K562 (cell line): ENCODE measurements around the gene STK25. TPM values are rescaled to one million over a fixed set of nuclear protein-coding genes. Genes with fewer than 3 reads are reported as not detected.

ENCODE experiments used
- ATAC-seq: fragments of 200-7000 bp; cut with Tn5 transposase; 3 replicates; pipeline ENCODE4 v1.9.1; 2020; ENCODE audit warnings: moderate library complexity
- BruUV-seq: library from RNA; stranded (reverse); fragments of 400-500 nt; replicated peaks from 2 replicates; lab custom pipeline; 2021; lab: Mats Ljungman, UMichigan
- CTCF ChIA-PET: fragments of 300-600 bp; formaldehyde crosslinking; extraction: SDS; loops from one replicate; lab custom pipeline; 2021; ENCODE audit warnings: low intra/inter-chr PET ratio; lab: Yijun Ruan, JAX
- POLR2A ChIA-PET: fragments of 300-600, 350-650 bp; sonication (Branson Sonifier 250); formaldehyde crosslinking; extraction: SDS; loops from one replicate; lab custom pipeline; 2021; ENCODE audit warnings: antibody characterized with exemption, inconsistent platforms; lab: Yijun Ruan, JAX
- DNase-seq, 4 experiments: peaks; one replicate each; pipeline versions ENCODE4 v3.0.0 to v3.0.0-alpha.2; 2011 to 2018; ENCODE audit warnings: low spot score in 3 of 4, mixed read lengths in 3 of 4; ENCODE audit errors: extremely low read depth in 1 of 4
- FAIRE-seq: peaks from 2 replicates; lab custom pipeline; 2011; peaks lifted over from hg19 to GRCh38; lab: Jason Lieb, UNC
- H2AFZ ChIP-seq: 2 replicates; pipeline ENCODE4 v1.6.0; 2011; ENCODE audit warnings: low read depth, low read length, control low read depth, inconsistent platforms
- H3K27ac ChIP-seq: fragments of 200-600 bp; 3 replicates; pipeline ENCODE4 v1.8.0; 2011; ENCODE audit warnings: low read depth, mild to moderate bottlenecking, control low read depth, inconsistent platforms, low read length, moderate library complexity, mixed read lengths; ENCODE audit errors: extremely low read depth
- H3K27me3 ChIP-seq, 2 experiments: fragments of 300-600 bp in 1 of 2; 2 replicates in 1 of 2; 3 replicates in 1 of 2; pipeline versions ENCODE4 v1.6.0 to v1.8.0; 2011; ENCODE audit warnings: inconsistent platforms in 2 of 2, low read length in 2 of 2, mild to moderate bottlenecking in 1 of 2, mixed read lengths in 1 of 2, moderate library complexity in 1 of 2; ENCODE audit not compliant: control insufficient read depth in 2 of 2, insufficient read depth in 2 of 2
- H3K36me3 ChIP-seq: fragments of 300-600 bp; 3 replicates; pipeline ENCODE4 v1.8.0; 2011; ENCODE audit warnings: mild to moderate bottlenecking, low read length, inconsistent platforms; ENCODE audit not compliant: control insufficient read depth, insufficient read depth
- H3K4me1 ChIP-seq, 2 experiments: fragments of 200-600 bp in 1 of 2; replicated peaks in 1 of 2; 2 replicates in 1 of 2; 3 replicates in 1 of 2; pipeline versions ENCODE4 v1.5.1 to v1.8.0; 2011; ENCODE audit warnings: inconsistent platforms in 2 of 2, low read length in 2 of 2, mild to moderate bottlenecking in 1 of 2, mixed read lengths in 1 of 2, moderate library complexity in 1 of 2; ENCODE audit not compliant: control insufficient read depth in 2 of 2, insufficient read depth in 2 of 2
- H3K4me2 ChIP-seq: 2 replicates; pipeline ENCODE4 v1.6.1; 2011; ENCODE audit warnings: low read length, control low read depth, inconsistent platforms, mixed read lengths; ENCODE audit not compliant: insufficient read depth
- H3K4me3 ChIP-seq: fragments of 200-600 bp; sonication (generic), shearing (Covaris generic); 2 replicates; pipeline ENCODE4 v1.5.1; 2016; ENCODE audit warnings: control low read depth, inconsistent platforms
- H3K79me2 ChIP-seq: fragments of 200-600 bp; 3 replicates; pipeline ENCODE4 v1.8.0; 2011; ENCODE audit warnings: low read length, inconsistent platforms; ENCODE audit not compliant: control insufficient read depth, insufficient read depth
- H3K9ac ChIP-seq, 2 experiments: 2 replicates each; pipeline versions ENCODE4 v1.6.0 to v1.6.1; 2011; ENCODE audit warnings: low read depth in 2 of 2, low read length in 2 of 2, control low read depth in 1 of 2, inconsistent platforms in 1 of 2, mild to moderate bottlenecking in 1 of 2, mixed read lengths in 1 of 2; ENCODE audit not compliant: insufficient read depth in 1 of 2
- H3K9me1 ChIP-seq: one replicate; pipeline ENCODE4 v1.6.0; 2011; ENCODE audit warnings: inconsistent platforms, mild to moderate bottlenecking, low read length, moderate library complexity; ENCODE audit not compliant: control insufficient read depth, insufficient read depth
- H3K9me3 ChIP-seq: replicated peaks from 2 replicates; pipeline ENCODE4 v1.5.1; 2011; ENCODE audit warnings: low read depth, low read length, inconsistent platforms; ENCODE audit not compliant: control insufficient read depth, insufficient read depth
- H4K20me1 ChIP-seq: replicated peaks from 2 replicates; pipeline ENCODE4 v1.6.1; 2011; ENCODE audit warnings: low read length, inconsistent platforms, mixed read lengths; ENCODE audit not compliant: control insufficient read depth, insufficient read depth
- ELF1 ChIP-seq: fragments of 200-800 bp; sonication (Bioruptor generic); IDR thresholded peaks from 2 replicates; pipeline ENCODE4 v1.6.1; 2016; ENCODE audit warnings: missing genetic modification characterization, missing compliant biosample characterization
- HDAC8 ChIP-seq: fragments of 450-650 bp; IDR thresholded peaks from 2 replicates; pipeline ENCODE4 v1.6.1; 2016; ENCODE audit warnings: mild to moderate bottlenecking, missing genetic modification characterization, moderate library complexity, missing compliant biosample characterization
- HMGXB4 ChIP-seq: sonication (generic); formaldehyde crosslinking; IDR thresholded peaks from 2 replicates; pipeline ENCODE4 v1.8.1; 2023; ENCODE audit warnings: mild to moderate bottlenecking, missing genetic modification reagents
- POLR2B ChIP-seq: fragments of 450-650 bp; IDR thresholded peaks from 2 replicates; pipeline ENCODE4 v1.6.1; 2018; ENCODE audit warnings: low read depth; ENCODE audit not compliant: partially characterized antibody
- RERE ChIP-seq: sonication (generic); formaldehyde crosslinking; IDR thresholded peaks from 2 replicates; pipeline ENCODE4 v1.8.0; 2023; ENCODE audit warnings: missing genetic modification reagents, mild to moderate bottlenecking, borderline replicate concordance
- SAFB2 ChIP-seq: fragments of 200-400 bp; formaldehyde crosslinking; IDR thresholded peaks from 2 replicates; pipeline ENCODE4 v1.6.1; 2018; ENCODE audit warnings: borderline replicate concordance, low read length, low read depth, moderate library complexity; ENCODE audit not compliant: severe bottlenecking
- SRSF1 ChIP-seq: fragments of 200-400 bp; formaldehyde crosslinking; IDR thresholded peaks from 2 replicates; pipeline ENCODE4 v1.6.1; 2017; ENCODE audit warnings: mild to moderate bottlenecking, low read depth, low read length, moderate library complexity
- SRSF3 ChIP-seq: fragments of 200-400 bp; formaldehyde crosslinking; IDR thresholded peaks from 2 replicates; pipeline ENCODE4 v1.6.1; 2016; ENCODE audit warnings: mild to moderate bottlenecking, low read length, moderate library complexity; ENCODE audit not compliant: insufficient read depth
- TAF7 ChIP-seq: fragments of 450-650 bp; IDR thresholded peaks from 2 replicates; pipeline ENCODE4 v1.6.1; 2016; ENCODE audit warnings: missing genetic modification characterization, missing compliant biosample characterization
- XRCC3 ChIP-seq: fragments of 450-650 bp; IDR thresholded peaks from 2 replicates; pipeline ENCODE4 v1.6.1; 2017; ENCODE audit warnings: mild to moderate bottlenecking, moderate library complexity
- ZC3H11A ChIP-seq: IDR thresholded peaks from 2 replicates; pipeline ENCODE4 v1.6.1; 2012; ENCODE audit warnings: low read depth, low read length, improper control_type of control experiment
- ZFP30 ChIP-seq: fragments of 250-450 bp; sonication (Bioruptor Pico); IDR thresholded peaks from 2 replicates; pipeline ENCODE4 v1.8.0; 2022; ENCODE audit warnings: moderate library complexity, mild to moderate bottlenecking, inconsistent platforms, borderline replicate concordance
- ZNF444 ChIP-seq: fragments of 250-450 bp; sonication (Bioruptor Pico); IDR thresholded peaks from 2 replicates; pipeline ENCODE4 v1.4.0; 2020; ENCODE audit warnings: mild to moderate bottlenecking, moderate library complexity
- WGBS: fragments of 100-300 bp; shearing (Covaris generic); methylation state at CpG from one replicate; pipeline ENCODE4 v1.1.6; 2016; ENCODE audit warnings: low coverage, mixed read lengths; ENCODE audit not compliant: insufficient coverage; ENCODE audit errors: missing lambda C conversion rate; 5-methylcytosine and 5-hydroxymethylcytosine counted together
- in situ Hi-C: fragments of 300-500 bp; cut with MboI; formaldehyde crosslinking; loops from 4 replicates; pipeline ENCODE4 v1.15.0; 2018; ENCODE audit warnings: inconsistent platforms, mixed read lengths
- intact Hi-C: fragments of 100-400 bp; cut with micrococcal nuclease; formaldehyde crosslinking; loops from 2 replicates; pipeline ENCODE4 v1.14.2; 2022
- polyA plus RNA-seq, 8 experiments: library from polyadenylated mRNA; depleted of rRNA in 4 of 8; stranded (reverse) in 5 of 8; unstranded in 3 of 8; fragments of >200 nt; fragmentation: Nextera tagmentation in 2 of 8; fragmentation: Illumina TruSeq in 1 of 8; extraction: Ambion mirVana in 2 of 8; extraction: Trizol in 1 of 8; gene quantifications; 2 replicates each; pipeline versions ENCODE4 v1.2.1 to v1.2.3, GENCODE V29; 2011 to 2014; ENCODE audit warnings: inconsistent platforms in 1 of 8, missing spikeins in 1 of 8
- total RNA-seq, 7 experiments: library from RNA; depleted of rRNA in 6 of 7; stranded (reverse); fragments of >200 nt in 6 of 7; fragmentation: Illumina TruSeq in 2 of 7; extraction: Trizol in 2 of 7; gene quantifications; 2 replicates each; pipeline versions ENCODE4 v1.2.1 to v1.2.3, GENCODE V29; 2011 to 2021; ENCODE audit warnings: low replicate concordance in 1 of 7

The STK25 gene
- total and polyA plus RNA-seq, 9 of the 15 experiments (the other 6 are each of a cell fraction or from before 2014, with no cell fraction given), result 5.4 to 177 (median 116) TPM

GRCh38 chr2:241483305-241483704 is 25.1 kb downstream of the STK25 start (continued):
- TF ChIP-seq ZNF444 (CRISPR knock-in tag), result no peak

- H3K79me2 ChIP-seq, result no peaks in the 10 kb centered on the region
- ChIA-PET CTCF (no interaction called here), POLR2A (interaction anchor here (0.8 kb wide), 1 partner anchor 10 kb away, joined by 3 read pairs; no protein-coding TSS in a partner anchor)
- no peaks in the 10 kb centered on the region for H3K9me1 ChIP-seq
- no peaks in the 10 kb centered on the region for H3K36me3 ChIP-seq
- H3K4me2 ChIP-seq, result no peak overlapping the region
- DNase-seq (no peak), ATAC-seq (no peak; the same call in 2 of the 3 replicates), FAIRE-seq (no peak)
- intact Hi-C loops, result no loop called here
- no peaks in the 10 kb centered on the region for H3K27me3 ChIP-seq
- H3K4me3 ChIP-seq, result no peak overlapping the region
- no peak overlapping the region for H3K27ac ChIP-seq
- peaks cover 2 to 7% of the 10 kb centered on the region in 2 experiments; a peak in 4 of 5 replicates for H3K4me1 ChIP-seq
- WGBS, result 30% methylated on average over 12 of the region's 20 CpGs
- no peak overlapping the region for H3K9ac ChIP-seq
- H2AFZ ChIP-seq, result no peak overlapping the region
- in situ Hi-C loops, result no loop called here
- H4K20me1 ChIP-seq, result no peaks in the 10 kb centered on the region
- BruUV-seq, result no TSS peak
- H3K9me3 ChIP-seq, result no peaks in the 10 kb centered on the region
- TF ChIP-seq POLR2B (no peak), ELF1 (no peak), TAF7 (tag) (no peak), ZC3H11A (no peak), SRSF3 (no peak), HDAC8 (tag) (no peak), RERE (CRISPR knock-in tag) (no peak), SRSF1 (no peak), HMGXB4 (no peak), XRCC3 (no peak), ZFP30 (CRISPR knock-in tag) (no peak), SAFB2 (no peak)
Measured at GRCh38 chr2:241482126-241482955, 26.0 kb downstream of the STK25 start.
